Ovary (tissue), 9 donors: Measurements from ENCODE around the gene RAB3GAP1. TPM values are rescaled to one million over a fixed set of nuclear protein-coding genes. Genes with fewer than 3 reads are reported as not detected.

Source experiments
- DNase-seq, 5 donors: peaks; one replicate each; pipeline ENCODE4 v3.0.0-alpha.2; 2019 to 2020
- H3K27ac ChIP-seq, 2 donors: fragments of 200-600 bp; one replicate each; pipeline versions ENCODE4 v1.5.1 to v1.8.0; 2019 to 2022
- H3K27me3 ChIP-seq: fragments of 200-600 bp; one replicate; pipeline ENCODE4 v1.8.0; 2022
- H3K36me3 ChIP-seq: fragments of 200-600 bp; sonication (generic); one replicate; pipeline ENCODE4 v1.5.1; 2019
- H3K4me1 ChIP-seq: one replicate; pipeline ENCODE4 v1.8.1; 2013; ENCODE audit warnings: mild to moderate bottlenecking, moderate library complexity; ENCODE audit not compliant: insufficient read depth
- H3K4me3 ChIP-seq: fragments of 200-600 bp; sonication (generic); one replicate; pipeline ENCODE4 v1.5.1; 2017
- H3K9me3 ChIP-seq, 2 donors: fragments of 200-600 bp in 1 of 2; sonication (generic) in 1 of 2; one replicate each; pipeline versions ENCODE4 v1.5.1 to v1.8.1; 2013 to 2019; ENCODE audit warnings: mild to moderate bottlenecking in 1 of 2, moderate library complexity in 1 of 2
- CTCF ChIP-seq, 3 donors: fragments of 450-650 bp in 2 of 3; fragments of 200-600 bp in 1 of 3; IDR thresholded peaks; one replicate each; pipeline versions ENCODE4 v1.5.1 to v1.8.0; 2016 to 2022; ENCODE audit warnings: antibody characterized with exemption in 3 of 3, mild to moderate bottlenecking in 1 of 3
- EP300 ChIP-seq: sonication (generic); formaldehyde crosslinking; IDR thresholded peaks from one replicate; pipeline ENCODE4 v1.6.1; 2017; ENCODE audit warnings: antibody characterized with exemption
- POLR2A ChIP-seq: fragments of 450-650 bp; IDR thresholded peaks from one replicate; pipeline ENCODE4 v1.6.1; 2017; ENCODE audit warnings: antibody characterized with exemption, mild to moderate bottlenecking, moderate library complexity
- WGBS, 3 donors: extraction: QIAGEN DNeasy Blood & Tissue Kit in 1 of 3; methylation state at CpG; one replicate each; pipeline versions ENCODE4 v1.1.5 to v1.1.7; 2013 to 2017; 5-methylcytosine and 5-hydroxymethylcytosine counted together
- intact Hi-C, 4 donors: fragments of 100-400 bp; cut with DNase I; formaldehyde crosslinking; loops; one replicate each; pipeline versions ENCODE4 v1.11.0 to v1.15.1; 2022 to 2023
- polyA plus RNA-seq, 2 donors: library from polyadenylated mRNA; stranded (reverse); fragments of 200-250 nt in 1 of 2; fragments of 350-450 nt in 1 of 2; fragmentation: Illumina TruSeq in 1 of 2; extraction: RNeasy Lipid Tissue Mini Kit (QIAGEN cat#74804) in 1 of 2; gene quantifications; one replicate each; pipeline ENCODE4 v1.2.3, GENCODE V29; 2013 to 2014
- total RNA-seq, 7 donors: library from RNA; depleted of rRNA in 2 of 7; stranded (reverse); fragments of >200 nt in 2 of 7; fragmentation: NEBNext Ultra II Directional in 3 of 7; extraction: Animal tissue kit (Norgen Biotek cat#: 25700) in 3 of 7; gene quantifications; one replicate each; pipeline versions ENCODE4 v1.1.0 to v1.2.4, GENCODE V29; 2016 to 2023
- donor health status: DM: no; HTN: no; CAD: no; lungs with moderate emphysema.
- donor health status: DM: no; HTN: no; CAD: no.
- donor health status: Bipolar disorder and iron deficiency.
- donor health status: DM: yes; HTN: yes; CAD: no.
- donor health status: DM: no; HTN: no; CAD: no.
- donor health status: DM: yes; HTN: yes; CAD: no.

Gene RAB3GAP1
- total and polyA plus RNA-seq, 9 donors = 29.3 to 51.3 (median 44.3) TPM

DNA sequence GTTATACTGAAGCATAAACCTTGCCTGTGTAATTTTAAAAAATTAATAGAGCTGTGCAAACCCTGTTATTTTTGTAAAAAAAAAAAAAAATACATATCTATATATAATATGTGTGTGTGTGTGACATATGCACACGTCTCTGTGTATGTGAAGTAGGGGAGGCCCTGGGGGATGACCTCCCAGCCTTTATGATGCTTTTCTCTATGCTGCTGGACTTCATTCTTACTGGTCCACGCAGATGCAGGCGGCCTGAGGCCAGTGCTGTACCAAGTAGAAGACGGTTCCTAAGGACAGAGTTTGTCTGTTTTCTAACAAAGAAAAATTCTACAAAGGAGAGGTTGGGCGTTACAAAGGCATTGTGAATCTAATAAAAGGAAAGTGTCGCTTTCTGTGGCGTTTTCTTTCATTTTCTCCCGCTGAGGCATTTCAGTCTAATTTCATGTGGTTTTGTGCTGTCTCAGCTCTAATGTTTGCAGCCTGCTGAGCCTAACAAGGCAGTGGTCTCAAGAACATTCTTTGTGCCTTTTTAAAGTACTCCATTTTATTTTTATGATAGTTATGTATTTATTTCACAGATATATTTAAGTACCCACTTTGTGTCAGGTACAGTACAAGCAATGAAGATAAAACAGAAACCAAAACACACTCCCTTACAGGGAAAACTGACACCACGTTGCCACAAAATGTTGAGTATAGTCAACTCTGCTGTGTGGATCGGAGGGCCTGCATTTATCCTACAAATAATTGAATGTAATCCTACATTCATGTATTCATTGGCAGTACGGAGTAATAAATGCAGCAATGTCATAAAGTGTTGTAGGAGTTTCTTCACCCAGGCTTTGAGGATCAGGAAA lies 118.0 kb downstream of the RAB3GAP1 start:
- H3K27ac ChIP-seq = no peak overlapping the region
- H3K36me3 ChIP-seq = no peaks in the 10 kb centered on the region
- H3K4me3 ChIP-seq = no peak overlapping the region
- H3K9me3 ChIP-seq = no peaks in the 10 kb centered on the region
- no peaks in the 10 kb centered on the region for H3K27me3 ChIP-seq
- intact Hi-C loops = no loop called here
- no peak for TF ChIP-seq POLR2A
- no peak for TF ChIP-seq EP300
- no peak for TF ChIP-seq CTCF (IDR thresholded peaks at IDR 0.05)
- WGBS, 3 donors = 88 to 92% (median 91%) methylated on average over 11 of the region's 11 CpGs
- no peaks in the 10 kb centered on the region for H3K4me1 ChIP-seq
- no peak for DNase-seq

DNA sequence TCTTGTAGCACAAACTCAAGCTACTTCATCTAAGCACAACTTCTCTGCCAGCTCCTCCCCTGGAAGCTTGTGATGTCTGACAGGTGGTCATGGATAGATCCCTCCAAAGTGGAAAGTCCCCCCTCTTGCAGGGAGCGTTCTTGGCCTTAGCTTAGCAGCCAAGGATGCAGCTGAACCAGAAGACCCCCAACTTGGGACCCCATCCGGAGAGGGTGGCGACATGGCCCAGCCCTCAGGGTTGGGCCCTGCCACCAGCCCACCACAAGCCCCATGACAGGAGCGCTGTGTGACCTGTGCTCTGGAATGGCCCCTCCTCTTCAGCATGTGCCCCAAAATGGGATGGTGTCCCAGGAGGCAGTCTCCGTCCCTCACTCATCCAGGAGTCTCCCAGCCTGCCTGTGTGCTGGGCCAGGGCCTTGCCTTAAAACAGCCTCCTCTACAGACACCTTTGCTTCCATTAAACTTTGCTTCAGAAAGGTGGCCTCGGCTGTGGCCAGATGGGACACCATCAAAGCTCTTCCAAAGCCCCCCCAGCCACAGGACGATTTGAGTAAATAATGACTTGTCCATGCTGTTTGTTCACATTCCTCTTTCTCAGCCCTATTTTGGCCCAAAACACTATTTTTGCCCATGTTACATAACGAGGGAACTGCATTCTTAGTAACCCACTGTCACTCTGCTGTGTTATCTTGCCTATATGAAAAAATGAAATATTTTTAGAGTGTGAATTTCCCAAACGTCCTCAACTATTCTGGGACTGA lies 122.1 kb downstream of the RAB3GAP1 start:
- no peak for TF ChIP-seq CTCF (IDR thresholded peaks at IDR 0.05)
- no peak for TF ChIP-seq EP300
- no peak for TF ChIP-seq POLR2A
- DNase-seq = no peak
- H3K4me3 ChIP-seq = no peak overlapping the region
- H3K27ac ChIP-seq = no peak overlapping the region
- no peaks in the 10 kb centered on the region for H3K4me1 ChIP-seq
- 79 to 85% (median 80%) methylated on average over 9 of the region's 9 CpGs for WGBS, 3 donors
- no peaks in the 10 kb centered on the region for H3K36me3 ChIP-seq
- intact Hi-C loops = no loop called here
- no peaks in the 10 kb centered on the region for H3K27me3 ChIP-seq
- no peaks in the 10 kb centered on the region for H3K9me3 ChIP-seq

DNA sequence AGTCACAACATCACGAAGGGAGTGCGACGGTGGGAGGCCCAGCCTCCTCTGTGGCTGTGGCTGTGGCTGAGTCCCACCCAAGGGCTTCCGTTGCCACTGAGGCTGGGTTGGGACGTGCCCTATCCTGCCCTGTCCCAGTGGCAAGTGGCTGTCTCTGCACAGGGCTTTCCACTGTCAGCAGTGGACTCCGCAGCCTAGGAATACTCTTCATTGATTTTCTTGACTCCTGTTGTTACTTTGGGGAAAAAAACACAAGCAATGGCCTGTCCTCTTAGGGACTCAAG lies 122.7 kb downstream of the RAB3GAP1 start:
- Histone ChIP-seq H3K27ac (no peak overlapping the region), H3K36me3 (no peaks in the 10 kb centered on the region), H3K27me3 (no peaks in the 10 kb centered on the region), H3K9me3 (no peaks in the 10 kb centered on the region), H3K4me3 (no peak overlapping the region), H3K4me1 (no peaks in the 10 kb centered on the region)
- 92 to 97% (median 94%) methylated on average over 6 of the region's 6 CpGs for WGBS, 3 donors
- intact Hi-C loops = no loop called here
- DNase-seq = no peak
- TF ChIP-seq EP300 (no peak), CTCF (IDR thresholded peaks at IDR 0.05) (no peak), POLR2A (no peak)

DNA sequence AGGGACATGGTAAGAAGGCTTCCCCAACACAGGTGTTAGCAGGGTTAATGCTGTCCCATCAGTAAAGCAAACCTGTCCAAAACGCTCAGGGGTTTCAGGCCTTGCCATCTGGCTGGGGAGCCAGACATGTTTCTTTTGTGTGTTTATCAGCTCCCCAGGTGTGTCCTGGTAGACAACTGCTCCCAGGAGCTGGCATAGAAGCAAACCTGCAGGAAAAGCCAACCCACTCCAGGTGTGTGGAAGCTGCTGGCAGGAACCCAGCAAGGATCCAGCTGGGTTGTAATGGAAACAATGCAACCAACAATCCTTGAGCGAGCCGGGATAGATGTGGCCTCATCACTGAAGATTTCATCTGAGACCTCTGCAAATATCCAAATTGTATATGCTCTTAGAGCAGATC lies 123.1 kb downstream of the RAB3GAP1 start:
- intact Hi-C loops = no loop called here
- 71 to 78% (median 74%) methylated on average over 3 of the region's 3 CpGs for WGBS, 3 donors
- DNase-seq = no peak
- H3K27ac ChIP-seq = no peak overlapping the region
- H3K9me3 ChIP-seq = no peaks in the 10 kb centered on the region
- no peak overlapping the region for H3K4me3 ChIP-seq
- H3K4me1 ChIP-seq = no peaks in the 10 kb centered on the region
- no peaks in the 10 kb centered on the region for H3K36me3 ChIP-seq
- no peaks in the 10 kb centered on the region for H3K27me3 ChIP-seq
- no peak for TF ChIP-seq CTCF (IDR thresholded peaks at IDR 0.05)
- TF ChIP-seq EP300 = no peak
- no peak for TF ChIP-seq POLR2A
